HEK293 (cell line): ENCODE data around the gene GALT.

Source experiments
- KLF1 ChIP-seq: fragments of 450-650 bp; formaldehyde crosslinking; IDR thresholded peaks from 2 replicates; pipeline ENCODE4 v1.5.1; 2016; ENCODE audit warnings: missing biosample characterization, missing genetic modification characterization
- REST ChIP-seq: fragments of 450-650 bp; formaldehyde crosslinking; IDR thresholded peaks from 2 replicates; pipeline ENCODE4 v1.5.1; 2016; ENCODE audit warnings: missing biosample characterization, missing genetic modification characterization
- SCRT1 ChIP-seq: fragments of 450-650 bp; formaldehyde crosslinking; IDR thresholded peaks from 2 replicates; pipeline ENCODE4 v1.5.1; 2016; ENCODE audit warnings: missing biosample characterization, missing genetic modification characterization, borderline replicate concordance
- YY1 ChIP-seq: fragments of 450-650 bp; formaldehyde crosslinking; IDR thresholded peaks from 2 replicates; pipeline ENCODE4 v1.5.1; 2018; ENCODE audit warnings: missing biosample characterization, missing genetic modification characterization
- ZNF398 ChIP-seq: fragments of 450-650 bp; formaldehyde crosslinking; IDR thresholded peaks from 2 replicates; pipeline ENCODE4 v1.5.1; 2017; ENCODE audit warnings: missing biosample characterization, missing genetic modification characterization
- ZNF76 ChIP-seq: fragments of 450-650 bp; formaldehyde crosslinking; IDR thresholded peaks from 2 replicates; pipeline ENCODE4; 2016; ENCODE audit warnings: low read depth, missing biosample characterization, missing genetic modification characterization, borderline replicate concordance
- TF ChIP-seq, protein P1 (sequence below): fragments of 450-650 bp; formaldehyde crosslinking; IDR thresholded peaks from 2 replicates; pipeline ENCODE4 v1.5.1; 2016; ENCODE audit warnings: missing biosample characterization, missing genetic modification characterization

DNA sequence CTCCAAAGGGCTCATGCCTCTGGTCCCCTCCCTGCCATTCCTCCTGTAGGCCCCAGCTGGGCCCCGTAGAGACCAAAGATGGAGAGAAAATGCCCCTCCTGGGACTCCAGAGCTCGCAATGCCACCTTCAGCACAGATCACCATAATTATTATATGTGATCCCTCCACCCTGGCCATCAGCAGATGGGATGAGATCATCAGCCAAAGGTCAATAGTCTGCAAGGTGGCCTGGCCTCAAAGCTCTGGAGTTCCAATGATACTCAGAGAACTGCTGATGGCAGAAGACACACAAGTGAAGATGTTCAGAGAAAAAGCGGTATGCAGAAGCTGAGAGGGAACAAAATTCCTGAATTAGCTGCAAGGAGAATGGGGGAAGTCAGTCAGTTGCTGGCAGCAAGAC lies 39.6 kb upstream of the GALT start:
- no peak for TF ChIP-seq ZNF76 (tag by site-specific recombination)
- TF ChIP-seq REST = no peak
- TF ChIP-seq YY1 (tag by site-specific recombination) = no peak
- TF ChIP-seq, protein P1, sequence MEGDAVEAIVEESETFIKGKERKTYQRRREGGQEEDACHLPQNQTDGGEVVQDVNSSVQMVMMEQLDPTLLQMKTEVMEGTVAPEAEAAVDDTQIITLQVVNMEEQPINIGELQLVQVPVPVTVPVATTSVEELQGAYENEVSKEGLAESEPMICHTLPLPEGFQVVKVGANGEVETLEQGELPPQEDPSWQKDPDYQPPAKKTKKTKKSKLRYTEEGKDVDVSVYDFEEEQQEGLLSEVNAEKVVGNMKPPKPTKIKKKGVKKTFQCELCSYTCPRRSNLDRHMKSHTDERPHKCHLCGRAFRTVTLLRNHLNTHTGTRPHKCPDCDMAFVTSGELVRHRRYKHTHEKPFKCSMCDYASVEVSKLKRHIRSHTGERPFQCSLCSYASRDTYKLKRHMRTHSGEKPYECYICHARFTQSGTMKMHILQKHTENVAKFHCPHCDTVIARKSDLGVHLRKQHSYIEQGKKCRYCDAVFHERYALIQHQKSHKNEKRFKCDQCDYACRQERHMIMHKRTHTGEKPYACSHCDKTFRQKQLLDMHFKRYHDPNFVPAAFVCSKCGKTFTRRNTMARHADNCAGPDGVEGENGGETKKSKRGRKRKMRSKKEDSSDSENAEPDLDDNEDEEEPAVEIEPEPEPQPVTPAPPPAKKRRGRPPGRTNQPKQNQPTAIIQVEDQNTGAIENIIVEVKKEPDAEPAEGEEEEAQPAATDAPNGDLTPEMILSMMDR = no peak
- no peak for TF ChIP-seq SCRT1 (tag by site-specific recombination)
- TF ChIP-seq ZNF398 = no peak
- no peak for TF ChIP-seq KLF1 (tag by site-specific recombination)
